Measurements from ENCODE around the gene SLC15A3. TPM values are rescaled to one million over a fixed set of nuclear protein-coding genes. Genes with fewer than 3 reads are reported as not detected.
A peak's percentile ranks its signal among the peaks of the same experiment; 100 is the strongest.

Gene SLC15A3
- total RNA-seq, 1 experiment from 2014 or later, result 8.7 TPM

DNA sequence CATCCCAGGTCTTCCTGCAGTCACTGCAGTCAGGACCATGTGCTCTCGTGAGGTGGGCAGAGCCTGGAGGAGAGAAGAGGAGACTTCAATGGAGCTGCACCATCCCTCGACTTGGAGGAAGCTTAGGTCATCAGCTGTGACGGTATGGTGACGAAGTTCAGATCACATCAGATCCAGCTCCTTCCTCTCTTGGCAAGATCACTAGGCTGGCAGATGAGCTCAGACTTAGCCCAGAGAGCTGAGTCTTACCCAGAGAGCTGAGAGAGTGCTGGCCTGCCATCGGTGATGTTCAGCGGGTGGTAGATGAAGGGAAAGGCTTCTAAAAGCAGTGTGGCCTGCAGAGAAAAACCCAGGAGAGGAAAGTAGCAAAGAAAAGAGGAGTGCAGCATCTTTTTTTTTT is 1.8 kb upstream of the SLC15A3 start:
- H3K4me3 ChIP-seq (ENCODE audit: low read depth in 2 of 2, low read length in 2 of 2), result no peak overlapping the region
- intact Hi-C loops (cut with micrococcal nuclease; ENCODE audit: unreplicated experiment) (no loop called here), in situ Hi-C loops (cut with HindIII; ENCODE audit: low pct_unique_long_range_greater_than_20kb, low sequenced_read_pairs) (no loop called here)
- no peaks in the 10 kb centered on the region for H3K9me3 ChIP-seq (ENCODE audit: control insufficient read depth, insufficient read depth, low read depth, low read length)
- no peak overlapping the region for H3K27ac ChIP-seq (ENCODE audit: low read length)
- H3K27me3 ChIP-seq (ENCODE audit: control insufficient read depth, insufficient read depth, low read length), result no peaks in the 10 kb centered on the region
- H3K4me1 ChIP-seq (ENCODE audit: control insufficient read depth, insufficient read depth, low read length), result no peaks in the 10 kb centered on the region
- DNase-seq (ENCODE audit: low read depth, low spot score), result no peak
- no peaks in the 10 kb centered on the region for H3K36me3 ChIP-seq (ENCODE audit: control insufficient read depth, insufficient read depth, low read length)
- POLR2A ChIA-PET, result no interaction called here
- CTCF ChIA-PET, result interaction anchor here (0.6 to 0.8 kb wide), 2 partner anchors 32 to 64 kb away, joined by 3 read pairs; no protein-coding TSS in a partner anchor
- TF ChIP-seq CTCF (IDR thresholded peaks at IDR 0.05) (no peak), SIN3A (IDR thresholded peaks at IDR 0.05; ENCODE audit: borderline replicate concordance, insufficient read depth, low read depth, low read length) (no peak), POLR2AphosphoS5 (IDR thresholded peaks at IDR 0.05; ENCODE audit: low read depth, low read length) (no peak), TCF7L2 (IDR thresholded peaks at IDR 0.05; ENCODE audit: low read depth, low read length) (no peak)
- TF ChIP-seq, protein P1, sequence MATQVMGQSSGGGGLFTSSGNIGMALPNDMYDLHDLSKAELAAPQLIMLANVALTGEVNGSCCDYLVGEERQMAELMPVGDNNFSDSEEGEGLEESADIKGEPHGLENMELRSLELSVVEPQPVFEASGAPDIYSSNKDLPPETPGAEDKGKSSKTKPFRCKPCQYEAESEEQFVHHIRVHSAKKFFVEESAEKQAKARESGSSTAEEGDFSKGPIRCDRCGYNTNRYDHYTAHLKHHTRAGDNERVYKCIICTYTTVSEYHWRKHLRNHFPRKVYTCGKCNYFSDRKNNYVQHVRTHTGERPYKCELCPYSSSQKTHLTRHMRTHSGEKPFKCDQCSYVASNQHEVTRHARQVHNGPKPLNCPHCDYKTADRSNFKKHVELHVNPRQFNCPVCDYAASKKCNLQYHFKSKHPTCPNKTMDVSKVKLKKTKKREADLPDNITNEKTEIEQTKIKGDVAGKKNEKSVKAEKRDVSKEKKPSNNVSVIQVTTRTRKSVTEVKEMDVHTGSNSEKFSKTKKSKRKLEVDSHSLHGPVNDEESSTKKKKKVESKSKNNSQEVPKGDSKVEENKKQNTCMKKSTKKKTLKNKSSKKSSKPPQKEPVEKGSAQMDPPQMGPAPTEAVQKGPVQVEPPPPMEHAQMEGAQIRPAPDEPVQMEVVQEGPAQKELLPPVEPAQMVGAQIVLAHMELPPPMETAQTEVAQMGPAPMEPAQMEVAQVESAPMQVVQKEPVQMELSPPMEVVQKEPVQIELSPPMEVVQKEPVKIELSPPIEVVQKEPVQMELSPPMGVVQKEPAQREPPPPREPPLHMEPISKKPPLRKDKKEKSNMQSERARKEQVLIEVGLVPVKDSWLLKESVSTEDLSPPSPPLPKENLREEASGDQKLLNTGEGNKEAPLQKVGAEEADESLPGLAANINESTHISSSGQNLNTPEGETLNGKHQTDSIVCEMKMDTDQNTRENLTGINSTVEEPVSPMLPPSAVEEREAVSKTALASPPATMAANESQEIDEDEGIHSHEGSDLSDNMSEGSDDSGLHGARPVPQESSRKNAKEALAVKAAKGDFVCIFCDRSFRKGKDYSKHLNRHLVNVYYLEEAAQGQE (IDR thresholded peaks at IDR 0.05; ENCODE audit: insufficient read depth in 1 of 2, low read depth in 2 of 2, low read length in 1 of 2), result no peak
- no TSS peak for BruUV-seq (replicated peaks)
- ATAC-seq, result no peak

- no peak for DNase-seq (ENCODE audit: low read depth, low spot score)
- H3K9me3 ChIP-seq (ENCODE audit: control insufficient read depth, insufficient read depth, low read depth, low read length), result no peaks in the 10 kb centered on the region
- intact Hi-C loops (cut with micrococcal nuclease; ENCODE audit: unreplicated experiment), result no loop called here
- no peak; the same call in 1 of the 2 replicates for ATAC-seq
- POLR2A ChIA-PET, result interaction anchor here (0.6 kb wide), 1 partner anchor 27 kb away, joined by 3 read pairs; no protein-coding TSS in a partner anchor
- in situ Hi-C loops (cut with HindIII; ENCODE audit: low pct_unique_long_range_greater_than_20kb, low sequenced_read_pairs), result no loop called here
- BruUV-seq (replicated peaks), result no TSS peak
- CTCF ChIA-PET, result interaction anchor here (0.8 kb wide), 1 partner anchor 33 kb away, joined by 3 read pairs; no protein-coding TSS in a partner anchor
- peak overlapping the region in 1 of 2 experiments; percentile 69; a peak in 3 of 4 replicates for H3K4me3 ChIP-seq (ENCODE audit: low read depth in 2 of 2, low read length in 2 of 2)
- H3K4me1 ChIP-seq (ENCODE audit: control insufficient read depth, insufficient read depth, low read length), result no peaks in the 10 kb centered on the region
- H3K36me3 ChIP-seq (ENCODE audit: control insufficient read depth, insufficient read depth, low read length), result no peaks in the 10 kb centered on the region
- no peaks in the 10 kb centered on the region for H3K27me3 ChIP-seq (ENCODE audit: control insufficient read depth, insufficient read depth, low read length)
- TF ChIP-seq SIN3A (IDR thresholded peaks at IDR 0.05; ENCODE audit: borderline replicate concordance, insufficient read depth, low read depth, low read length) (no peak), CTCF (IDR thresholded peaks at IDR 0.05) (no peak), TCF7L2 (IDR thresholded peaks at IDR 0.05; ENCODE audit: low read depth, low read length) (no peak), POLR2AphosphoS5 (IDR thresholded peaks at IDR 0.05; ENCODE audit: low read depth, low read length) (no peak)
- TF ChIP-seq, protein P1 (IDR thresholded peaks at IDR 0.05; ENCODE audit: insufficient read depth in 1 of 2, low read depth in 2 of 2, low read length in 1 of 2), result no peak
- H3K27ac ChIP-seq (ENCODE audit: low read length), result peak overlapping the region; percentile 78
Measured at GRCh38 chr11:60952742-60953170, 780 bp upstream of the SLC15A3 start.

Data from Panc1 (cell line).